GM12875 (cell line): ENCODE data around the gene HSPA1B.

Experiments
- H3K4me3 ChIP-seq: one replicate; pipeline ENCODE4 v1.5.1; 2011; ENCODE audit warnings: low read depth, low read length, control low read depth
- TF ChIP-seq, protein P1 (sequence below): IDR thresholded peaks from 2 replicates; pipeline ENCODE4 v1.5.1; 2011; ENCODE audit warnings: low read depth, mild to moderate bottlenecking, control low read depth, inconsistent platforms, low read length, moderate library complexity, borderline replicate concordance; ENCODE audit not compliant: insufficient read depth

The HSPA1B gene

DNA sequence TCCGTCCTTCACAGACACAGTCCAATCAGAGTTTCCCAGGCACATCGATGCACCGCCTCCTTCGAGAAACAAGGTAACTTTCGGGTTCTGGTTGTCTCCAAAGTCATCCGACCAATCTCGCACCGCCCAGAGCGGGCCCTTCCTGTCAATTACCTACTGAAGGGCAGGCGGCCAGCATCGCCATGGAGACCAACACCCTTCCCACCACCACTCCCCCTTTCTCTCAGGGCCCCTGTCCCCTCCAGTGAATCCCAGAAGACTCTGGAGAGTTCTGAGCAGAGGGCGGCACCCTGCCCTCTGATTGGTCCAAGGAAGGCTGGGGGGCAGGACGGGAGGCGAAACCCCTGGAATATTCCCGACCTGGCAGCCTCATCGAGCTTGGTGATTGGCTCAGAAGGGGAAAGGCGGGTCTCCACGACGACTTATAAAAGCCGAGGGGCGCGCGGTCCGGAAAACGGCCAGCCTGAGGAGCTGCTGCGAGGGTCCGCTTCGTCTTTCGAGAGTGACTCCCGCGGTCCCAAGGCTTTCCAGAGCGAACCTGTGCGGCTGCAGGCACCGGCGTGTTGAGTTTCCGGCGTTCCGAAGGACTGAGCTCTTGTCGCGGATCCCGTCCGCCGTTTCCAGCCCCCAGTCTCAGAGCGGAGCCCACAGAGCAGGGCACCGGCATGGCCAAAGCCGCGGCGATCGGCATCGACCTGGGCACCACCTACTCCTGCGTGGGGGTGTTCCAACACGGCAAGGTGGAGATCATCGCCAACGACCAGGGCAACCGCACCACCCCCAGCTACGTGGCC is at the start of gene HSPA1B:
Gene HSPA1B, plus strand, starts transcription at position 453 of the 794 bp plus-strand sequence. Its CDS starts 213 bp downstream, at position 666.
- peak within 1 kb of the TSS; percentile 53 for H3K4me3 ChIP-seq

DNA sequence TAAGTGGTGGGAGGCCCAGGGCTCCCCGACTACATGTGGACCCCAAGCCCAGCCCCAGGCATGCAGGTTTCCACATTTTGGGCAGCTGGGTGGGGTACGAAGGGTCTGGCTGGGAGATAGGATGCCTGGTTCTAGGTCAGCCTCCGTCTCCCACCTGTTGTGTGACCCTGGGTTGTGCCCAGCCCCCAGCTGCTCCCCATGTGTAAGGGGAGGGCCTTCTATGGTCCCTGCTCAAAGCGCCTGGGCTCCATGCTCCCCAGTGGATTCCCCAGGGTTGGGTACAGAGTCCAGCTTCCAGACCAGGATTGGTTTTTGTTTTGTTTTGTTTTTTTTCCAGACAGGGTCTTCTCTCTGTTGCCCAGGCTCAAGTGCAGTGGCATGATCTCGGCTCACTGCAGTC is 49.3 kb upstream of the HSPA1B start:
- TF ChIP-seq, protein P1, sequence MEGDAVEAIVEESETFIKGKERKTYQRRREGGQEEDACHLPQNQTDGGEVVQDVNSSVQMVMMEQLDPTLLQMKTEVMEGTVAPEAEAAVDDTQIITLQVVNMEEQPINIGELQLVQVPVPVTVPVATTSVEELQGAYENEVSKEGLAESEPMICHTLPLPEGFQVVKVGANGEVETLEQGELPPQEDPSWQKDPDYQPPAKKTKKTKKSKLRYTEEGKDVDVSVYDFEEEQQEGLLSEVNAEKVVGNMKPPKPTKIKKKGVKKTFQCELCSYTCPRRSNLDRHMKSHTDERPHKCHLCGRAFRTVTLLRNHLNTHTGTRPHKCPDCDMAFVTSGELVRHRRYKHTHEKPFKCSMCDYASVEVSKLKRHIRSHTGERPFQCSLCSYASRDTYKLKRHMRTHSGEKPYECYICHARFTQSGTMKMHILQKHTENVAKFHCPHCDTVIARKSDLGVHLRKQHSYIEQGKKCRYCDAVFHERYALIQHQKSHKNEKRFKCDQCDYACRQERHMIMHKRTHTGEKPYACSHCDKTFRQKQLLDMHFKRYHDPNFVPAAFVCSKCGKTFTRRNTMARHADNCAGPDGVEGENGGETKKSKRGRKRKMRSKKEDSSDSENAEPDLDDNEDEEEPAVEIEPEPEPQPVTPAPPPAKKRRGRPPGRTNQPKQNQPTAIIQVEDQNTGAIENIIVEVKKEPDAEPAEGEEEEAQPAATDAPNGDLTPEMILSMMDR = no peak
- no peak overlapping the region for H3K4me3 ChIP-seq

More for the DNA sequence above, at the start of gene HSPA1B:
- TF ChIP-seq, protein P1 = no peak

DNA sequence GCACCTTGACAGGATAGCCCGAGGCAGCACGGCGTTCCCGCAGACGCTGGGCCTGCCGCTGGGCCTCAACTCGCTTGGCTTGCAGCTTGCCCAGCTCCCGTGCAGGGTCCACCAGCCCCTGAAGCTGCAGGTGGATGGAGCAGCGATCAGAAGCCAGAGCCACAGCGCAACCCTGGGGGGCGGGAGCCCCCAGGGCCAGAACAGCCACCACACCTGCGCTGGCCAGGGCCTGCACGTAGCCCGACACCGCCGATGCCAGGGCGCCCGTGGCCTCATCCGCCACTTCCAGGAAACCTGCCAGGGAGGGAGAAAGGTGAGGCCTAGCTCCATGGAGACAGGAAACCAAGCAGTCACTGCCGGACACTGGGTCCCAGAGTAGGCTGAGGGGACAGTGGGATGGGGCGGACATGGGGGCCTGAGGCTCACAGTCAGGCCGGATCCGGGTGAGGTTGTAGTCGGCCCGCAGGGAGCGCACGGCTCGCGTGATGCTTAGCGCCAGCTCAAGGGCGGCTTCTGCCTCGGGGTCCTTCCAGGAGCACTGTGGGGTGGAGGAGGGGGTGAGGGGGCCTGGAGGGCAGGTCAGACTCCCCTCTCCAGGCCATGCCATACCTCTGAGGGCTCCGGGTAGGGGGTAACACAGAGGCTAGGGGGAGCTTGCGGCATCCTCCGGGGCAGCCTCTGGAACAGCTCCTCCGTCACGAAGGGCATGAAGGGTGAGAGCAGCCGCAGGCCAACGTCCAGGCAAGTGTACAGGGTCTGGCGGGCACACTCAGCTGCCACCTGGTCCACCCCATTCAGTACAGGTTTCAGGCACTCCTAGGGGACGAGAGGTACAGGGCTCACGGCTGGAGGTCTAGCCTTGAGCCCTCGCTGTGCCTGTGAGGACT is 48.3 kb upstream of the HSPA1B start:
- no peak overlapping the region for H3K4me3 ChIP-seq
- TF ChIP-seq, protein P1 = no peak

DNA sequence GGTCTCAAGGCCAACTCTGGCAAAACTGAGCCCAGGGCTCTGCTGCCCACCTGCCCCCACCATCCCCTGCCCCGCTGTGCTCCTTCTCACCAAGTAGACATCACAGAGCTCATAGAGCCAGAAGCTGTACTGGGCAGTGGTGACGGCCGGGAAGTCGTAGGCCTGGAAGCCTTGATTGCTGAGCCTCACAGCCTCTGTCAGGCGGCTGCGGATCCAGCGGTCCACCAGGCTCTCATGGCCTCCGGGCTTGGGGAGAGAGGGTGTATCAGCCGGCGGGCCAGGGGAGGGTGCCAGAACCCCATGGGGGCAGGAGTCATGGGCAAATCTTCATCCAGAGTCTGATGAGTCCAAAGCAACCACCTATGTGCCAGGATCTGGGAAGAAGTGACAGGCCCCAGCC is 47.6 kb upstream of the HSPA1B start:
- TF ChIP-seq, protein P1 = no peak
- H3K4me3 ChIP-seq = no peak overlapping the region

DNA sequence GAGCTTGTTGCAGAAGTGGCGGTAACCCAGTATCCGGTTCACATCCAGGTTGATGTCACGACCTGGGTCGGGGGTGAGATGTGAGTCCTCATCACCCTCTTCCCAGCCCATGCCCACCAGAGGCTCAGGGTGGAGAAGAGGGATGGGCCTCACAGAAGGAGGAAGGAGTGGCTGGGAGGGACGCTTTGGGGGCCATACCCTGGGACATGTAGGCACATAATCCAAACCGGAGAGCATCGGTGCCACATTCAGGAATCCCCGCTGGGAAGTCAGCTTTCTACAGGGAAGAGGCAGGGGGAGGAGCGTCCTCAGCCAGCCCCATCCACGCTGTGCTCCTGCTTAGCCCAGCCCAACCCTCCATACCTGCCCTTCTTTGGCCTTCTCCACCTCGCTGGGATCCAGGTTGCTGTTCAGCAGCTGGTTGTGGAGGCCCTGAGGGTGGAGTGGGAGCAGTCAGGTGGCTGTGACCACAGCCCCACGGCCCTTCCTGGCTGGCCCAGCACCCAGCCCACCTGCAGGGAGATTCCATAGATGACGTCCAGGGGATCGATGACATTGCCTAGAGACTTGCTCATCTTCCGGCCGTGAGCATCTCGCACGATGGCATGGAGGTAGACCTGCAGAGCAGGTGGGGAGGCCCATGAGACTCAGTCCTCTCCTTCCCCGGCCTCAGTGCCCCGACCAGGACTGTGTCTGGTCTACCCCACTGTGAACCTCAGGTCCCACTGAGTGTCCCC is 46.9 kb upstream of the HSPA1B start:
- no peak overlapping the region for H3K4me3 ChIP-seq
- TF ChIP-seq, protein P1 = no peak

DNA sequence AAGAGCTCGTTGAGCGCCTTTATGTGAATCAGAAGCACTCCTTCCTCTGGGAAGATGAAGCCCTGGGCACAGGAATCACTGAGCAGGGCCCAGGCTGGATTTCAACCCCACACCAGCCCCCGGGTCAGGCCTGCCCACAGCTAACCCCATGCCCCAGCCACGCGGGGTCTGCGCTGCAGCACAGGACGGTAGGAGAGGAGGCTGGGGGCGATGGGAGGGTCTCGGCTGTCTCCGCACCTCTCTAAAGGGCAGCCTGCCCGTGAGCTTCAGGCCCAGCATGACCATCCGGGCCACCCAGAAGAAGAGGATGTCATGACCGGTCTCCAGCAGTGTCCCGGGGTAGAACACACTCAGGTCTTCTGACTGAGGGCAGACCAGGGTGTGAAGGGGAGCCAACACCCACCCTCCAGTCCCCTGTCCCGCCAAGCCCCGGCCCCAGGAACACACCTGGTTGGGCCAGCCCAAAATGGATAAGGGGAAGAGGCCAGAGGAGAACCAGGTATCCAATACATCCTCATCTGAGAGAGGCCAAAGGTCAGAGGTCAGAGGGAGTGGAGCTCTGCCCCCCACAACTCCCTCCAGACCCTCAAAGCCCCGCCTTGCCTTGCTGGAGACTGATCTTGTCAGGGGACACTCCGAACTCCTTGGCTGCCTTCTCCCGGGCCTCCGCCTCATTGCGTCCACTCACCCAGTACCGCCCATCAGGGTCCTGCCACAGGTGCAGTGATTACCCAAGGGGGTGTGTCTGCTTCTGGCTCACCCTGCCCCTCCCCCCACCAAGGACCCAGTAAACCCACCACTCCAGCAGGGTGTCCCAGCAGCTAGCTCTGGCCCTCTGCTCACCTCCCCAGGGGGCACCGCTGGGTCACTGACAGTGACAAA is 46.1 kb upstream of the HSPA1B start:
- TF ChIP-seq, protein P1 = no peak
- no peak overlapping the region for H3K4me3 ChIP-seq
